ENCODE results near the gene PDPK1. TPM values are rescaled to one million over a fixed set of nuclear protein-coding genes. Genes with fewer than 3 reads are reported as not detected.

The PDPK1 gene
- total RNA-seq, 1 donor from 2014 or later, result 13.9 TPM

DNA sequence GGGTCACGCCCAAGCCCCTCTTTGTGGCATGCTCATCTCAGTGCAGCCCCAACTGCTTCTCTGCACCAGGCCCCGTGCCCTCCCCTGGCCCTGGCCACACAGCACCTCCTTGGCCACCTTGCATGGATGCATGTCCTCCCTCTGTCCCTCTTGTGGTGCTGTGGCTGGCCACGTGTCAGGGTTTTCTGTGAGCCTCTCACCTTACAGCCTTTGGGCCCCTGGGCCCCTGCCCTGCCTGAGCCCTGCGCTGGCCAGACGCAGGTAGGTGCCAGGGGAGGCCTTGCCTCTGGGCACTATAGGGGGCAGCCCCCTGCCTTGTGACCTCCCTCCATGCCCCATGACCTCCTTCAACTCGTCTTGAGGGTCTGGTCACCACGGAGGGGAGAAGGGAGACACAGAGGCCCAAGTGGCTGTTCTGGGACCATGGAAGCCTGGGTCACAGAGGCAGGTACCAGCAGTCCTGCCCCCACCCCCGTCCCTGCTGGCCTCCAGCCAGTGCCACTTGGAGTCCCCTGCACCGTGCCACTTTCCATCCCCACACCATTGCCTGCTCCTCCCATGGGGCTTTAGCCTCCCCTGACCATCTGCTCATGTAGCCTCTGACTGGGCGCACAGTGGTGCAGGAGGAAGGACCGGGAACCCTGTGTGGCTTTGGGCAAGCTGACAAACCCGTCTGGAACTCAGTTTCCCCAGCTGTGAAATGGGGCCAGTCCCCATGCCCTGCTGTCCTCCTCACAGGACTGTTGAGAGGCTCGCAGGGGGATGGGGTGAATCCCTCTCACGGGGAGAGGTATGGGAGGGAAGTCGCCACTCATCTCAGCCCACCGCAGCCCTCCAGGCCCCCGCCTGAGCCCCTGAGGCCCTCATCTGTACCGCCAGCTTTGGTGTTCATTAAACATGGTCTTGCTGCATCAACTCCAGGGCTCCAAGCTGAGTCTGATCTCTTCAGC is 35.6 kb upstream of the PDPK1 start:
- Mint-ChIP-seq H3K27me3 (ENCODE audit: insufficient read depth, low read depth) (peaks cover 3% of the 10 kb centered on the region), H3K9me3 (no peaks in the 10 kb centered on the region), H3K4me1 (peaks cover 3% of the 10 kb centered on the region), H3K27ac (no peak overlapping the region), H3K36me3 (peaks cover 3% of the 10 kb centered on the region), H3K4me3 (peak overlapping the region; percentile 63)
- no peak overlapping the region for H3K9ac ChIP-seq
- H3F3A ChIP-seq (ENCODE audit: low read depth), result peaks cover 4% of the 10 kb centered on the region
- no peaks in the 10 kb centered on the region for H4K20me1 ChIP-seq (ENCODE audit: low read depth)
- peak overlapping the region; percentile 51 for H3K4me3 ChIP-seq
- H2AFZ ChIP-seq (replicated peaks), result peak overlapping the region; percentile 90
- peaks cover 6% of the 10 kb centered on the region for H3K4me1 ChIP-seq
- H3K9me3 ChIP-seq (ENCODE audit: low read depth), result no peaks in the 10 kb centered on the region
- H3K4me2 ChIP-seq, result peak overlapping the region; percentile 83
- no peak for DNase-seq (ENCODE audit: low spot score)
- no peaks in the 10 kb centered on the region for H3K36me3 ChIP-seq
- TF ChIP-seq EZH2phosphoT487 (IDR thresholded peaks at IDR 0.05) (no peak), EZH2 (IDR thresholded peaks at IDR 0.05) (no peak)
- TF ChIP-seq, protein P1, sequence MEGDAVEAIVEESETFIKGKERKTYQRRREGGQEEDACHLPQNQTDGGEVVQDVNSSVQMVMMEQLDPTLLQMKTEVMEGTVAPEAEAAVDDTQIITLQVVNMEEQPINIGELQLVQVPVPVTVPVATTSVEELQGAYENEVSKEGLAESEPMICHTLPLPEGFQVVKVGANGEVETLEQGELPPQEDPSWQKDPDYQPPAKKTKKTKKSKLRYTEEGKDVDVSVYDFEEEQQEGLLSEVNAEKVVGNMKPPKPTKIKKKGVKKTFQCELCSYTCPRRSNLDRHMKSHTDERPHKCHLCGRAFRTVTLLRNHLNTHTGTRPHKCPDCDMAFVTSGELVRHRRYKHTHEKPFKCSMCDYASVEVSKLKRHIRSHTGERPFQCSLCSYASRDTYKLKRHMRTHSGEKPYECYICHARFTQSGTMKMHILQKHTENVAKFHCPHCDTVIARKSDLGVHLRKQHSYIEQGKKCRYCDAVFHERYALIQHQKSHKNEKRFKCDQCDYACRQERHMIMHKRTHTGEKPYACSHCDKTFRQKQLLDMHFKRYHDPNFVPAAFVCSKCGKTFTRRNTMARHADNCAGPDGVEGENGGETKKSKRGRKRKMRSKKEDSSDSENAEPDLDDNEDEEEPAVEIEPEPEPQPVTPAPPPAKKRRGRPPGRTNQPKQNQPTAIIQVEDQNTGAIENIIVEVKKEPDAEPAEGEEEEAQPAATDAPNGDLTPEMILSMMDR (IDR thresholded peaks at IDR 0.05), result no peak
- H3K27ac ChIP-seq, result no peak overlapping the region
- no peaks in the 10 kb centered on the region for H3K27me3 ChIP-seq
- no peaks in the 10 kb centered on the region for H3K79me2 ChIP-seq (ENCODE audit: low read depth)

DNA sequence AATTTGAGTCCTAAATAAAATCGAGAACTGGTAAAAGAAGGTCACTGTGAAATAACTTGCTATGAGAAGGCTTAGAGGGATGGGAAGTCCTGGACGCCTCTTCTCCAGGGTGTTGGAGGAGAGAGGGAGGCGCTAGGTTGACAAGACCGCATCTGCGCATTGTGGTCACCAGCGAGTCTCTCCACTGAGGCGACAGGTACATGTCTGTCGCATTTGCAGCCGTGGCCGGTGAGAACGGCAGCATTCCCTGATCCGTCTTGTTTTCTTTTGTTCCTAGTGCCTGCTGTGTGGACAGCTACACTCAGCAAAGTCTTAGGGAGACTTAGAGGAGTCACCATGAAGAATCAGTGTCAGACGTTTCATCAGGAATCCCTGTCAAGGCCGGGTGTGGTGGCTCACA is 32.1 kb upstream of the PDPK1 start:
- no peak overlapping the region for H3K27ac ChIP-seq
- H3K9me3 ChIP-seq (ENCODE audit: low read depth), result no peaks in the 10 kb centered on the region
- TF ChIP-seq EZH2phosphoT487 (IDR thresholded peaks at IDR 0.05) (no peak), EZH2 (IDR thresholded peaks at IDR 0.05) (no peak)
- TF ChIP-seq, protein P1 (IDR thresholded peaks at IDR 0.05), result no peak
- H2AFZ ChIP-seq (replicated peaks), result no peak overlapping the region
- peaks cover 4% of the 10 kb centered on the region for H3F3A ChIP-seq (ENCODE audit: low read depth)
- peaks cover 6% of the 10 kb centered on the region for H3K4me1 Mint-ChIP-seq
- no peaks in the 10 kb centered on the region for H3K36me3 Mint-ChIP-seq
- H3K9ac ChIP-seq, result no peak overlapping the region
- H3K4me2 ChIP-seq, result no peak overlapping the region
- no peak overlapping the region for H3K27ac Mint-ChIP-seq
- no peaks in the 10 kb centered on the region for H4K20me1 ChIP-seq (ENCODE audit: low read depth)
- no peak for DNase-seq (ENCODE audit: low spot score)
- no peak overlapping the region for H3K4me3 Mint-ChIP-seq
- H3K79me2 ChIP-seq (ENCODE audit: low read depth), result no peaks in the 10 kb centered on the region
- no peaks in the 10 kb centered on the region for H3K27me3 ChIP-seq
- no peak overlapping the region for H3K4me3 ChIP-seq
- no peaks in the 10 kb centered on the region for H3K36me3 ChIP-seq
- H3K4me1 ChIP-seq, result peaks cover 6% of the 10 kb centered on the region
- H3K9me3 Mint-ChIP-seq, result no peaks in the 10 kb centered on the region
- peaks cover 6% of the 10 kb centered on the region for H3K27me3 Mint-ChIP-seq (ENCODE audit: insufficient read depth, low read depth)

GRCh38 chr16:2507052-2507659 is 30.7 kb upstream of the PDPK1 start:
- H3K4me1 Mint-ChIP-seq, result peaks cover 10% of the 10 kb centered on the region
- H3K36me3 ChIP-seq, result no peaks in the 10 kb centered on the region
- H2AFZ ChIP-seq (replicated peaks), result no peak overlapping the region
- H3F3A ChIP-seq (ENCODE audit: low read depth), result no peaks in the 10 kb centered on the region
- H3K4me3 ChIP-seq, result no peak overlapping the region
- H3K4me2 ChIP-seq, result no peak overlapping the region
- H3K4me1 ChIP-seq, result peaks cover 9% of the 10 kb centered on the region
- H3K27me3 Mint-ChIP-seq (ENCODE audit: insufficient read depth, low read depth), result peaks cover 10% of the 10 kb centered on the region
- no peaks in the 10 kb centered on the region for H3K9me3 Mint-ChIP-seq
- H3K27me3 ChIP-seq, result no peaks in the 10 kb centered on the region
- H3K79me2 ChIP-seq (ENCODE audit: low read depth), result no peaks in the 10 kb centered on the region
- H4K20me1 ChIP-seq (ENCODE audit: low read depth), result no peaks in the 10 kb centered on the region
- DNase-seq (ENCODE audit: low spot score), result no peak
- no peaks in the 10 kb centered on the region for H3K36me3 Mint-ChIP-seq
- no peak overlapping the region for H3K27ac ChIP-seq
- no peak overlapping the region for H3K9ac ChIP-seq
- H3K9me3 ChIP-seq (ENCODE audit: low read depth), result no peaks in the 10 kb centered on the region
- no peak overlapping the region for H3K27ac Mint-ChIP-seq
- TF ChIP-seq EZH2 (IDR thresholded peaks at IDR 0.05) (no peak), EZH2phosphoT487 (IDR thresholded peaks at IDR 0.05) (no peak)
- TF ChIP-seq, protein P1 (IDR thresholded peaks at IDR 0.05), result no peak
- no peak overlapping the region for H3K4me3 Mint-ChIP-seq
